ENCODE results near the gene PPP2R5C. TPM values are rescaled to one million over a fixed set of nuclear protein-coding genes. Genes with fewer than 3 reads are reported as not detected.

The PPP2R5C gene
- total and polyA plus RNA-seq, 2 of the 8 experiments (the other 6 are each of a cell fraction or from before 2014, with no cell fraction given), result 49.6 to 95.9 TPM

- Histone ChIP-seq H3K4me1 (replicated peaks in 1 of 4; ENCODE audit: control insufficient read depth in 3 of 4, insufficient read depth in 4 of 4, low read length in 3 of 4) (no peaks in the 10 kb centered on the region), H3K27me3 (replicated peaks in 1 of 4; ENCODE audit: control insufficient read depth in 3 of 4, extremely low read depth in 1 of 4, insufficient read depth in 3 of 4, low read length in 3 of 4) (no peaks in the 10 kb centered on the region)
- TF ChIP-seq SP1 (IDR thresholded peaks at IDR 0.05; ENCODE audit: low read depth, low read length) (no peak), BACH1 (IDR thresholded peaks at IDR 0.05; ENCODE audit: low read length) (no peak)
These were observed 141.6 kb downstream of the PPP2R5C start for GRCh38 chr14:101903111-101903561.

More at GRCh38 chr14:101903111-101903561, 141.6 kb downstream of the PPP2R5C start:
- Histone ChIP-seq H3K18ac (ENCODE audit: extremely low read depth, low read length) (no peak overlapping the region), H3K23ac (ENCODE audit: insufficient read length) (no peak overlapping the region), H3K4me3 (ENCODE audit: extremely low read depth in 1 of 4, insufficient read depth in 2 of 4, low read depth in 3 of 4, low read length in 4 of 4) (no peak overlapping the region), H2BK120ac (replicated peaks; ENCODE audit: low read depth, low read length) (no peak overlapping the region), H3K9ac (replicated peaks in 1 of 4; ENCODE audit: extremely low read depth in 1 of 4, low read depth in 3 of 4, low read length in 3 of 4) (no peak overlapping the region), H2BK20ac (ENCODE audit: low read length) (no peak overlapping the region), H3K4me2 (ENCODE audit: insufficient read depth in 1 of 2, low read depth in 2 of 2, low read length in 2 of 2) (no peak overlapping the region), H3K4ac (replicated peaks; ENCODE audit: insufficient read length, low read depth, low read length) (no peak overlapping the region), H3K36me3 (ENCODE audit: control insufficient read depth in 2 of 4, insufficient read depth in 4 of 4, low read length in 3 of 4) (peaks cover 2 to 42% (median 13%) of the 10 kb centered on the region in 4 experiments), H2BK5ac (ENCODE audit: low read depth, low read length) (no peak overlapping the region), H4K5ac (ENCODE audit: insufficient read length, low read depth, low read length) (no peak overlapping the region), H3K27ac (ENCODE audit: low read depth, low read length) (no peak overlapping the region), H2AFZ (ENCODE audit: low read length) (no peak overlapping the region), H2AK5ac (ENCODE audit: low read depth, low read length) (no peak overlapping the region), H3K14ac (ENCODE audit: insufficient read length) (no peak overlapping the region), H4K20me1 (replicated peaks in 1 of 2; ENCODE audit: control insufficient read depth in 1 of 2, insufficient read depth in 2 of 2, low read length in 2 of 2) (peaks cover 0 to 4% of the 10 kb centered on the region in 2 experiments), H2BK12ac (ENCODE audit: low read depth, low read length) (no peak overlapping the region), H3K79me2 (ENCODE audit: control insufficient read depth in 1 of 2, insufficient read depth in 2 of 2, low read length in 2 of 2) (no peaks in the 10 kb centered on the region), H3K79me1 (ENCODE audit: low read depth, low read length) (no peaks in the 10 kb centered on the region), H4K8ac (ENCODE audit: extremely low read depth, insufficient read depth, low read length) (no peak overlapping the region), H3K23me2 (ENCODE audit: low read depth, low read length) (no peaks in the 10 kb centered on the region), H2BK15ac (ENCODE audit: low read length) (no peak overlapping the region), H3K9me3 (ENCODE audit: insufficient read depth in 2 of 2, low read depth in 1 of 2, low read length in 1 of 2) (no peaks in the 10 kb centered on the region), H3K56ac (replicated peaks; ENCODE audit: insufficient read length, low read depth, low read length) (no peak overlapping the region), H4K91ac (replicated peaks; ENCODE audit: insufficient read length, low read length) (no peak overlapping the region)
- DNase-seq (ENCODE audit: low read depth in 1 of 2, low spot score in 2 of 2) (no peak), FAIRE-seq (no peak)
- 90% methylated on average over 13 of the region's 13 CpGs; no CpG with 5 or more reads in 1 of the 2 experiments for WGBS, 2 experiments (ENCODE audit: extremely low coverage in 1 of 2, insufficient coverage in 1 of 2, insufficient read length in 1 of 2, insufficient replicate concordance in 2 of 2, low coverage in 1 of 2, low lambda C conversion rate in 2 of 2, missing lambda C conversion rate in 1 of 2)
- ChIA-PET POLR2A (ENCODE audit: partially characterized antibody) (no interaction called here), CTCF (ENCODE audit: partially characterized antibody) (no interaction called here)
